K562 (cell line): Measurements from ENCODE around the gene BPI. TPM values are rescaled to one million over a fixed set of nuclear protein-coding genes. Genes with fewer than 3 reads are reported as not detected.

Source experiments
- ATAC-seq: fragments of 200-7000 bp; cut with Tn5 transposase; 3 replicates; pipeline ENCODE4 v1.9.1; 2020; ENCODE audit warnings: moderate library complexity
- BruUV-seq: library from RNA; stranded (reverse); fragments of 400-500 nt; replicated peaks from 2 replicates; lab custom pipeline; 2021; lab: Mats Ljungman, UMichigan
- CTCF ChIA-PET: fragments of 300-600 bp; formaldehyde crosslinking; extraction: SDS; loops from one replicate; lab custom pipeline; 2021; ENCODE audit warnings: low intra/inter-chr PET ratio; lab: Yijun Ruan, JAX
- POLR2A ChIA-PET: fragments of 300-600, 350-650 bp; sonication (Branson Sonifier 250); formaldehyde crosslinking; extraction: SDS; loops from one replicate; lab custom pipeline; 2021; ENCODE audit warnings: antibody characterized with exemption, inconsistent platforms; lab: Yijun Ruan, JAX
- DNase-seq, 4 experiments: peaks; one replicate each; pipeline versions ENCODE4 v3.0.0 to v3.0.0-alpha.2; 2011 to 2018; ENCODE audit warnings: low spot score in 3 of 4, mixed read lengths in 3 of 4; ENCODE audit errors: extremely low read depth in 1 of 4
- FAIRE-seq: peaks from 2 replicates; lab custom pipeline; 2011; peaks lifted over from hg19 to GRCh38; lab: Jason Lieb, UNC
- H2AFZ ChIP-seq: 2 replicates; pipeline ENCODE4 v1.6.0; 2011; ENCODE audit warnings: low read depth, low read length, control low read depth, inconsistent platforms
- H3K27ac ChIP-seq: fragments of 200-600 bp; 3 replicates; pipeline ENCODE4 v1.8.0; 2011; ENCODE audit warnings: low read depth, mild to moderate bottlenecking, control low read depth, inconsistent platforms, low read length, moderate library complexity, mixed read lengths; ENCODE audit errors: extremely low read depth
- H3K27me3 ChIP-seq, 2 experiments: fragments of 300-600 bp in 1 of 2; 2 replicates in 1 of 2; 3 replicates in 1 of 2; pipeline versions ENCODE4 v1.6.0 to v1.8.0; 2011; ENCODE audit warnings: inconsistent platforms in 2 of 2, low read length in 2 of 2, mild to moderate bottlenecking in 1 of 2, mixed read lengths in 1 of 2, moderate library complexity in 1 of 2; ENCODE audit not compliant: control insufficient read depth in 2 of 2, insufficient read depth in 2 of 2
- H3K36me3 ChIP-seq: fragments of 300-600 bp; 3 replicates; pipeline ENCODE4 v1.8.0; 2011; ENCODE audit warnings: mild to moderate bottlenecking, low read length, inconsistent platforms; ENCODE audit not compliant: control insufficient read depth, insufficient read depth
- H3K4me1 ChIP-seq, 2 experiments: fragments of 200-600 bp in 1 of 2; replicated peaks in 1 of 2; 2 replicates in 1 of 2; 3 replicates in 1 of 2; pipeline versions ENCODE4 v1.5.1 to v1.8.0; 2011; ENCODE audit warnings: inconsistent platforms in 2 of 2, low read length in 2 of 2, mild to moderate bottlenecking in 1 of 2, mixed read lengths in 1 of 2, moderate library complexity in 1 of 2; ENCODE audit not compliant: control insufficient read depth in 2 of 2, insufficient read depth in 2 of 2
- H3K4me2 ChIP-seq: 2 replicates; pipeline ENCODE4 v1.6.1; 2011; ENCODE audit warnings: low read length, control low read depth, inconsistent platforms, mixed read lengths; ENCODE audit not compliant: insufficient read depth
- H3K4me3 ChIP-seq: fragments of 200-600 bp; sonication (generic), shearing (Covaris generic); 2 replicates; pipeline ENCODE4 v1.5.1; 2016; ENCODE audit warnings: control low read depth, inconsistent platforms
- H3K79me2 ChIP-seq: fragments of 200-600 bp; 3 replicates; pipeline ENCODE4 v1.8.0; 2011; ENCODE audit warnings: low read length, inconsistent platforms; ENCODE audit not compliant: control insufficient read depth, insufficient read depth
- H3K9ac ChIP-seq, 2 experiments: 2 replicates each; pipeline versions ENCODE4 v1.6.0 to v1.6.1; 2011; ENCODE audit warnings: low read depth in 2 of 2, low read length in 2 of 2, control low read depth in 1 of 2, inconsistent platforms in 1 of 2, mild to moderate bottlenecking in 1 of 2, mixed read lengths in 1 of 2; ENCODE audit not compliant: insufficient read depth in 1 of 2
- H3K9me1 ChIP-seq: one replicate; pipeline ENCODE4 v1.6.0; 2011; ENCODE audit warnings: inconsistent platforms, mild to moderate bottlenecking, low read length, moderate library complexity; ENCODE audit not compliant: control insufficient read depth, insufficient read depth
- H3K9me3 ChIP-seq: replicated peaks from 2 replicates; pipeline ENCODE4 v1.5.1; 2011; ENCODE audit warnings: low read depth, low read length, inconsistent platforms; ENCODE audit not compliant: control insufficient read depth, insufficient read depth
- H4K20me1 ChIP-seq: replicated peaks from 2 replicates; pipeline ENCODE4 v1.6.1; 2011; ENCODE audit warnings: low read length, inconsistent platforms, mixed read lengths; ENCODE audit not compliant: control insufficient read depth, insufficient read depth
- BACH1 ChIP-seq: fragments of 200-800 bp; sonication (Bioruptor generic); IDR thresholded peaks from 2 replicates; pipeline ENCODE4 v1.6.1; 2016; ENCODE audit warnings: missing genetic modification characterization, missing compliant biosample characterization
- CTBP1 ChIP-seq: fragments of 450-650 bp; IDR thresholded peaks from 2 replicates; pipeline ENCODE4 v1.6.1; 2016; ENCODE audit warnings: borderline replicate concordance
- EP300 ChIP-seq: IDR thresholded peaks from 2 replicates; pipeline ENCODE4 v1.6.1; 2012; ENCODE audit warnings: low read length, improper control_type of control experiment
- ESRRA ChIP-seq: fragments of 450-650 bp; IDR thresholded peaks from 2 replicates; pipeline ENCODE4 v1.6.1; 2014; ENCODE audit warnings: low read depth, mild to moderate bottlenecking, moderate library complexity, borderline replicate concordance
- MAFG ChIP-seq: fragments of 450-650 bp; conservative IDR thresholded peaks from 2 replicates; pipeline ENCODE4 v1.6.1; 2016; ENCODE audit warnings: missing genetic modification characterization, missing compliant biosample characterization
- MECOM ChIP-seq: fragments of 250-450 bp; sonication (Bioruptor Pico); IDR thresholded peaks from 2 replicates; pipeline ENCODE4 v1.8.0; 2022; ENCODE audit warnings: inconsistent platforms
- NR2C1 ChIP-seq, 2 experiments: fragments of 450-650 bp; IDR thresholded peaks; 2 replicates each; pipeline ENCODE4 v1.6.1; 2017; ENCODE audit warnings: mild to moderate bottlenecking in 2 of 2, antibody characterized with exemption in 1 of 2, inconsistent platforms in 1 of 2, missing compliant biosample characterization in 1 of 2, missing genetic modification characterization in 1 of 2
- NR2C2 ChIP-seq, 2 experiments: fragments of 200-800 bp in 1 of 2; sonication (Bioruptor generic) in 1 of 2; sonication (generic) in 1 of 2; formaldehyde crosslinking in 1 of 2; IDR thresholded peaks; 2 replicates each; pipeline versions ENCODE4 v1.6.1 to v1.8.0; 2016 to 2022; ENCODE audit warnings: mild to moderate bottlenecking in 1 of 2, missing compliant biosample characterization in 1 of 2, missing genetic modification characterization in 1 of 2, missing genetic modification reagents in 1 of 2
- RBFOX2 ChIP-seq: fragments of 200-400 bp; formaldehyde crosslinking; IDR thresholded peaks from 2 replicates; pipeline ENCODE4 v1.6.1; 2017; ENCODE audit warnings: low read depth, mild to moderate bottlenecking, low read length, moderate library complexity
- SMARCE1 ChIP-seq: fragments of 450-650 bp; IDR thresholded peaks from 2 replicates; pipeline ENCODE4 v1.7.1; 2016; ENCODE audit warnings: mild to moderate bottlenecking
- TCF3 ChIP-seq: sonication (generic); formaldehyde crosslinking; IDR thresholded peaks from 2 replicates; pipeline ENCODE4 v1.4.0; 2020; ENCODE audit warnings: mild to moderate bottlenecking, missing genetic modification reagents
- ZBTB2 ChIP-seq: fragments of 450-650 bp; IDR thresholded peaks from 2 replicates; pipeline ENCODE4 v1.6.1; 2016; ENCODE audit warnings: antibody characterized with exemption
- ZNF699 ChIP-seq: fragments of 250-450 bp; sonication (Bioruptor Pico); IDR thresholded peaks from 2 replicates; pipeline ENCODE4 v1.8.0; 2021; ENCODE audit warnings: mild to moderate bottlenecking, moderate library complexity; ENCODE audit not compliant: insufficient replicate concordance
- WGBS: fragments of 100-300 bp; shearing (Covaris generic); methylation state at CpG from one replicate; pipeline ENCODE4 v1.1.6; 2016; ENCODE audit warnings: low coverage, mixed read lengths; ENCODE audit not compliant: insufficient coverage; ENCODE audit errors: missing lambda C conversion rate; 5-methylcytosine and 5-hydroxymethylcytosine counted together
- in situ Hi-C: fragments of 300-500 bp; cut with MboI; formaldehyde crosslinking; loops from 4 replicates; pipeline ENCODE4 v1.15.0; 2018; ENCODE audit warnings: inconsistent platforms, mixed read lengths
- intact Hi-C: fragments of 100-400 bp; cut with micrococcal nuclease; formaldehyde crosslinking; loops from 2 replicates; pipeline ENCODE4 v1.14.2; 2022
- polyA plus RNA-seq, 8 experiments: library from polyadenylated mRNA; depleted of rRNA in 4 of 8; stranded (reverse) in 5 of 8; unstranded in 3 of 8; fragments of >200 nt; fragmentation: Nextera tagmentation in 2 of 8; fragmentation: Illumina TruSeq in 1 of 8; extraction: Ambion mirVana in 2 of 8; extraction: Trizol in 1 of 8; gene quantifications; 2 replicates each; pipeline versions ENCODE4 v1.2.1 to v1.2.3, GENCODE V29; 2011 to 2014; ENCODE audit warnings: inconsistent platforms in 1 of 8, missing spikeins in 1 of 8
- total RNA-seq, 7 experiments: library from RNA; depleted of rRNA in 6 of 7; stranded (reverse); fragments of >200 nt in 6 of 7; fragmentation: Illumina TruSeq in 2 of 7; extraction: Trizol in 2 of 7; gene quantifications; 2 replicates each; pipeline versions ENCODE4 v1.2.1 to v1.2.3, GENCODE V29; 2011 to 2021; ENCODE audit warnings: low replicate concordance in 1 of 7
- TF ChIP-seq, protein P1 (sequence below): sonication (generic); formaldehyde crosslinking; IDR thresholded peaks from 2 replicates; pipeline ENCODE4 v1.9.0; 2022; ENCODE audit warnings: mild to moderate bottlenecking, missing genetic modification reagents
- TF ChIP-seq, protein P2 (sequence below): fragments of 450-650 bp; IDR thresholded peaks from 2 replicates; pipeline ENCODE4 v1.6.1; 2016
- TF ChIP-seq, protein P3 (sequence below), 2 experiments: fragments of 250-450 bp in 1 of 2; fragments of 450-650 bp in 1 of 2; sonication (Bioruptor Pico) in 1 of 2; IDR thresholded peaks; 2 replicates each; pipeline versions ENCODE4 v1.6.1 to v1.8.0; 2016 to 2021; ENCODE audit warnings: mild to moderate bottlenecking in 2 of 2, moderate library complexity in 2 of 2, missing compliant biosample characterization in 1 of 2, missing genetic modification characterization in 1 of 2

The BPI gene
- total and polyA plus RNA-seq, 9 of the 15 experiments (the other 6 are each of a cell fraction or from before 2014, with no cell fraction given) = not detected

DNA sequence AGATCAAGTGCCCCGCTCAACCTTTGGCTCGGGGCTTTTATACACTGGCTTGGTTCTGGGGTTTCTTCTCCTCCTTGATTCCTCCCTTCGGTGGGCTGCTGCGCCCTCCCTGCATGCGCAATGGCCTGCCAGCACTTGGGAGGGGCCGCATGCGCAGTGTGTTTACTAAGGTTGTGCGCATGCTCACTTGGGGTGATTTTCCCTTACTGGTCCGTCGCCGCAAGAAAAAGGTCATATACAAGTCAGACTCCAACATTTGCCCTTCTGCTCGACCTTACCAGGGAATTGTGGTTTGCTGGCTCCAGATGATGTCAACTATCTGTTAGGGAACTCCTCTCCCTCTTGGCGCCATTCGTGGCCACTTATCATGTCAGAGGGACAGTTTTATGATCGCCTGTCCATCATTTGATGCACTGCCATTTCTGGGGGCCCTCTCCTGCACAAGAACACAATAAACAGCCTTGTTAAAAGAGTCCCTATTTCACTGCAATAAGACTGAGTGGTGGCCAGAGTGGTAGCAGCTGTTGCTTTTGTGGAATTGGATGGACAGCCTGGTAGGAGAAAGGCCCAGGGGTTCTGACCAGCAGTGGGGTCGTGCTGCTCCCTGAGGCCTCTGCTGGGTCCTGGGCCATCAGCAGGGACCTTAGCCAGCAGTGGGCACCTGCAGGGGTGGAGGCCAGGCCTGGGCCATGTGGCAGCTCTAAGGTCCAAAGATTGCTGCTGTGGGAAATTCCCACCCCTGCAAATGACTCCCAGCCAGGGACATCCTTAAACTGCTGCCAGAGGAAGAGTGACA, 39.6 kb downstream of the BPI start:
- Histone ChIP-seq H3K79me2 (no peaks in the 10 kb centered on the region), H3K4me1 (peaks cover 20 to 25% of the 10 kb centered on the region in 2 experiments), H3K9ac (peak overlapping the region in 1 of 2 experiments; percentile 41; a peak in 2 of 4 replicates), H3K36me3 (no peaks in the 10 kb centered on the region), H4K20me1 (no peaks in the 10 kb centered on the region), H2AFZ (peak overlapping the region; percentile 90), H3K27me3 (no peaks in the 10 kb centered on the region; a peak in 1 of 5 replicates), H3K4me2 (peak overlapping the region; percentile 64), H3K4me3 (no peak overlapping the region), H3K27ac (peak overlapping the region; percentile 71), H3K9me1 (no peaks in the 10 kb centered on the region), H3K9me3 (0 out of 2 replicates have a peak, but pooled peaks cover 3% of the 10 kb centered on the region)
- in situ Hi-C loops = loop anchor here (5.0 kb wide), 1 partner anchor 69 kb away; no protein-coding TSS in a partner anchor
- POLR2A ChIA-PET = no interaction called here
- CTCF ChIA-PET = interaction anchor here (0.6 kb wide), 1 partner anchor 370 kb away, joined by 3 read pairs; no protein-coding TSS in a partner anchor
- WGBS = 17% methylated on average over 16 of the region's 16 CpGs
- no TSS peak for BruUV-seq
- DNase-seq (peak; percentile 55 to 85 (median 60)), ATAC-seq (peak; percentile 84), FAIRE-seq (peak; percentile 93)
- intact Hi-C loops = no loop called here
- TF ChIP-seq TCF3 (CRISPR knock-in tag) (peak; percentile 20; the same call in 1 of the 2 replicates), EP300 (peak; percentile 23; the same call in 1 of the 2 replicates), ZBTB2 (peak; percentile 81; the same call in 1 of the 2 replicates), MAFG (tag) (no peak), RBFOX2 (peak; percentile 36; the same call in 1 of the 2 replicates), SMARCE1 (no peak), NR2C2 (CRISPR knock-in tag; IDR thresholded peaks at IDR 0.05) (no peak), NR2C2 (tag; IDR thresholded peaks at IDR 0.05) (peak; percentile 68), ESRRA (peak; percentile 94), ZNF699 (no peak), NR2C1 (IDR thresholded peaks at IDR 0.05) (no peak), NR2C1 (tag; IDR thresholded peaks at IDR 0.05) (peak; percentile 76), CTBP1 (0 out of 2 replicates have a peak, but pooled peaks have one; percentile 30), BACH1 (tag) (0 out of 2 replicates have a peak, but pooled peaks have one; percentile 26), MECOM (CRISPR knock-in tag) (peak; percentile 29; the same call in 1 of the 2 replicates)
- TF ChIP-seq, protein P1, sequence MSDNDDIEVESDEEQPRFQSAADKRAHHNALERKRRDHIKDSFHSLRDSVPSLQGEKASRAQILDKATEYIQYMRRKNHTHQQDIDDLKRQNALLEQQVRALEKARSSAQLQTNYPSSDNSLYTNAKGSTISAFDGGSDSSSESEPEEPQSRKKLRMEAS (CRISPR knock-in tag) = peak; percentile 26; the same call in 1 of the 2 replicates
- TF ChIP-seq, protein P2, sequence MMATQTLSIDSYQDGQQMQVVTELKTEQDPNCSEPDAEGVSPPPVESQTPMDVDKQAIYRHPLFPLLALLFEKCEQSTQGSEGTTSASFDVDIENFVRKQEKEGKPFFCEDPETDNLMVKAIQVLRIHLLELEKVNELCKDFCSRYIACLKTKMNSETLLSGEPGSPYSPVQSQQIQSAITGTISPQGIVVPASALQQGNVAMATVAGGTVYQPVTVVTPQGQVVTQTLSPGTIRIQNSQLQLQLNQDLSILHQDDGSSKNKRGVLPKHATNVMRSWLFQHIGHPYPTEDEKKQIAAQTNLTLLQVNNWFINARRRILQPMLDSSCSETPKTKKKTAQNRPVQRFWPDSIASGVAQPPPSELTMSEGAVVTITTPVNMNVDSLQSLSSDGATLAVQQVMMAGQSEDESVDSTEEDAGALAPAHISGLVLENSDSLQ = peak; percentile 94
- TF ChIP-seq, protein P3, sequence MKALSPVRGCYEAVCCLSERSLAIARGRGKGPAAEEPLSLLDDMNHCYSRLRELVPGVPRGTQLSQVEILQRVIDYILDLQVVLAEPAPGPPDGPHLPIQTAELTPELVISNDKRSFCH (CRISPR knock-in tag; IDR thresholded peaks at IDR 0.05) = no peak
- TF ChIP-seq, protein P3 (tag; IDR thresholded peaks at IDR 0.05) = peak; percentile 59; the same call in 1 of the 2 replicates
